ENCODE measurements around the gene LDLRAD2. TPM values are rescaled to one million over a fixed set of nuclear protein-coding genes. Genes with fewer than 3 reads are reported as not detected.

Gene LDLRAD2
- total and polyA plus RNA-seq, 9 of the 15 experiments (the other 6 are each of a cell fraction or from before 2014, with no cell fraction given), result 0.45 to 0.48 TPM; not detected in 7

- TF ChIP-seq PML (IDR thresholded peaks at IDR 0.05; ENCODE audit: low read length), result no peak
- TF ChIP-seq ZNF764 (CRISPR knock-in tag; IDR thresholded peaks at IDR 0.05; ENCODE audit: low read depth), result no peak
- TF ChIP-seq NR2F6 (CRISPR knock-in tag; IDR thresholded peaks at IDR 0.05), result no peak
- TF ChIP-seq KAT7 (CRISPR knock-in tag; IDR thresholded peaks at IDR 0.05; ENCODE audit: borderline replicate concordance), result no peak
- TF ChIP-seq HLTF (IDR thresholded peaks at IDR 0.05), result no peak
- TF ChIP-seq CCNT2 (IDR thresholded peaks at IDR 0.05; ENCODE audit: borderline replicate concordance, extremely low read depth, insufficient read length, low read depth, low read length), result no peak
- TF ChIP-seq CTCFL (IDR thresholded peaks at IDR 0.05; ENCODE audit: borderline replicate concordance, insufficient read depth, low read depth, low read length, poor library complexity, severe bottlenecking), result peak; percentile 42
- TF ChIP-seq SMAD3 (CRISPR knock-in tag; conservative IDR thresholded peaks at IDR 0.05), result no peak
- TF ChIP-seq MTF1 (CRISPR knock-in tag; IDR thresholded peaks at IDR 0.05; ENCODE audit: borderline replicate concordance), result no peak
Observed at GRCh38 chr1:21853131-21853427, 41.0 kb downstream of the LDLRAD2 start (continued).

GRCh38 chr1:21854090-21854750 is 42.2 kb downstream of the LDLRAD2 start:
- ChIA-PET POLR2A (interaction anchor here (0.6 to 1.5 kb wide), 5 partner anchors 10 to 458 kb away, joined by 3 to 5 read pairs (median 3); no protein-coding TSS in a partner anchor), CTCF (ENCODE audit: low intra/inter-chr PET ratio) (no interaction called here)
- in situ Hi-C loops (cut with MboI) (no loop called here), intact Hi-C loops (cut with micrococcal nuclease) (no loop called here)
- no peak overlapping the region for H3K4me3 ChIP-seq
- peak overlapping the region in 1 of 2 experiments; percentile 33; a peak in 1 of 4 replicates for H3K9ac ChIP-seq (ENCODE audit: insufficient read depth in 1 of 2, low read depth in 2 of 2, low read length in 2 of 2)
- H3K27ac ChIP-seq (ENCODE audit: extremely low read depth, low read depth, low read length), result no peak overlapping the region
- no peaks in the 10 kb centered on the region for H4K20me1 ChIP-seq (replicated peaks; ENCODE audit: control insufficient read depth, insufficient read depth, low read length)
- no peaks in the 10 kb centered on the region for H3K27me3 ChIP-seq (ENCODE audit: control insufficient read depth in 2 of 2, insufficient read depth in 2 of 2, low read length in 2 of 2)
- DNase-seq (ENCODE audit: extremely low read depth in 1 of 4, low spot score in 3 of 4) (no peak), ATAC-seq (no peak), FAIRE-seq (no peak)
- H3K4me2 ChIP-seq (ENCODE audit: insufficient read depth, low read length), result no peak overlapping the region
- no peaks in the 10 kb centered on the region for H3K79me2 ChIP-seq (ENCODE audit: control insufficient read depth, insufficient read depth, low read length)
- peak; percentile 78 for TF ChIP-seq RBM22 (IDR thresholded peaks at IDR 0.05; ENCODE audit: low read depth, low read length, poor library complexity, severe bottlenecking)
- no peak for TF ChIP-seq ARID3A (IDR thresholded peaks at IDR 0.05; ENCODE audit: borderline replicate concordance, low read depth, low read length)
- TF ChIP-seq BCL6 (CRISPR knock-in tag; IDR thresholded peaks at IDR 0.05), result no peak
- 93% methylated on average over 21 of the region's 21 CpGs for WGBS (ENCODE audit: insufficient coverage, low coverage, missing lambda C conversion rate)
- no peak overlapping the region for H2AFZ ChIP-seq (ENCODE audit: low read depth, low read length)
- BruUV-seq (replicated peaks), result no TSS peak
- H3K4me1 ChIP-seq (replicated peaks in 1 of 2; ENCODE audit: control insufficient read depth in 2 of 2, insufficient read depth in 2 of 2, low read length in 2 of 2), result peaks cover 3 to 36% of the 10 kb centered on the region in 2 experiments; a peak in 3 of 5 replicates
- H3K9me3 ChIP-seq (replicated peaks; ENCODE audit: control insufficient read depth, insufficient read depth, low read depth, low read length), result no peaks in the 10 kb centered on the region
- peaks cover 9% of the 10 kb centered on the region for H3K9me1 ChIP-seq (ENCODE audit: control insufficient read depth, insufficient read depth, low read length)
- peaks cover 89% of the 10 kb centered on the region; the same call in 2 of the 3 replicates for H3K36me3 ChIP-seq (ENCODE audit: control insufficient read depth, insufficient read depth, low read length)

Measured in K562 (cell line).